ENCODE measurements around the gene NPAS3.

The NPAS3 gene

GRCh38 chr14:33441633-33442032 lies 503.0 kb downstream of the NPAS3 start:
- TF ChIP-seq, protein P1, sequence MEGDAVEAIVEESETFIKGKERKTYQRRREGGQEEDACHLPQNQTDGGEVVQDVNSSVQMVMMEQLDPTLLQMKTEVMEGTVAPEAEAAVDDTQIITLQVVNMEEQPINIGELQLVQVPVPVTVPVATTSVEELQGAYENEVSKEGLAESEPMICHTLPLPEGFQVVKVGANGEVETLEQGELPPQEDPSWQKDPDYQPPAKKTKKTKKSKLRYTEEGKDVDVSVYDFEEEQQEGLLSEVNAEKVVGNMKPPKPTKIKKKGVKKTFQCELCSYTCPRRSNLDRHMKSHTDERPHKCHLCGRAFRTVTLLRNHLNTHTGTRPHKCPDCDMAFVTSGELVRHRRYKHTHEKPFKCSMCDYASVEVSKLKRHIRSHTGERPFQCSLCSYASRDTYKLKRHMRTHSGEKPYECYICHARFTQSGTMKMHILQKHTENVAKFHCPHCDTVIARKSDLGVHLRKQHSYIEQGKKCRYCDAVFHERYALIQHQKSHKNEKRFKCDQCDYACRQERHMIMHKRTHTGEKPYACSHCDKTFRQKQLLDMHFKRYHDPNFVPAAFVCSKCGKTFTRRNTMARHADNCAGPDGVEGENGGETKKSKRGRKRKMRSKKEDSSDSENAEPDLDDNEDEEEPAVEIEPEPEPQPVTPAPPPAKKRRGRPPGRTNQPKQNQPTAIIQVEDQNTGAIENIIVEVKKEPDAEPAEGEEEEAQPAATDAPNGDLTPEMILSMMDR (IDR thresholded peaks at IDR 0.05; ENCODE audit: insufficient read depth, low read depth, low read length, missing control alignments), result no peak
- no peak for DNase-seq (ENCODE audit: low read depth)
- H3K4me3 ChIP-seq (ENCODE audit: low read length), result no peak overlapping the region

DNA sequence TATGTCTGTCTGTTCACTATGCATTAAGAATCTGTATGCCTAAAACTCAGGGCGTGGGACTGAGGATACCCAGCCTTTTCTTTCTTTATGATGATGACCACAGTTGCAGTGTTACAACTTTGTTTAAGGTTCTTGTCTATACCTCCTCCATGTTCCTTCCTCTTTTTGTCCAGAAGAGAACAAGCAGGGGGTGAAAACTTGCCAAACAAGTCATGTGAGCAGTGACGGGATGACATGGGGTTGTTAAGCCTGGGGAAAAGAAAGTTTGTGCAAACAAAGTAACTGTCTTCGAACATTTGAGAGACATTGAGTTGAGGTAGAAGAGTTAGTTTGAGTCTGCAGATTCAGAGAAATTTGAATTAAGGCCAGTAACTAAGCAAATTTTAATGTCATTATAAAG lies 505.5 kb downstream of the NPAS3 start:
- no peak for DNase-seq (ENCODE audit: low read depth)
- TF ChIP-seq, protein P1 (IDR thresholded peaks at IDR 0.05; ENCODE audit: insufficient read depth, low read depth, low read length, missing control alignments), result no peak

GRCh38 chr14:33449268-33449667 lies 510.6 kb downstream of the NPAS3 start:
- H3K4me3 ChIP-seq (ENCODE audit: low read length), result no peak overlapping the region
- TF ChIP-seq, protein P1 (IDR thresholded peaks at IDR 0.05; ENCODE audit: insufficient read depth, low read depth, low read length, missing control alignments), result no peak
- DNase-seq (ENCODE audit: low read depth), result no peak

More for the DNA sequence above, 505.5 kb downstream of the NPAS3 start:
- H3K4me3 ChIP-seq (ENCODE audit: low read length), result no peak overlapping the region

- TF ChIP-seq, protein P1 (IDR thresholded peaks at IDR 0.05; ENCODE audit: insufficient read depth, low read depth, low read length, missing control alignments), result no peak
- DNase-seq (ENCODE audit: low read depth), result no peak
- no peak overlapping the region for H3K4me3 ChIP-seq (ENCODE audit: low read length)
Observed at GRCh38 chr14:33449703-33450395, 511.2 kb downstream of the NPAS3 start.

DNA sequence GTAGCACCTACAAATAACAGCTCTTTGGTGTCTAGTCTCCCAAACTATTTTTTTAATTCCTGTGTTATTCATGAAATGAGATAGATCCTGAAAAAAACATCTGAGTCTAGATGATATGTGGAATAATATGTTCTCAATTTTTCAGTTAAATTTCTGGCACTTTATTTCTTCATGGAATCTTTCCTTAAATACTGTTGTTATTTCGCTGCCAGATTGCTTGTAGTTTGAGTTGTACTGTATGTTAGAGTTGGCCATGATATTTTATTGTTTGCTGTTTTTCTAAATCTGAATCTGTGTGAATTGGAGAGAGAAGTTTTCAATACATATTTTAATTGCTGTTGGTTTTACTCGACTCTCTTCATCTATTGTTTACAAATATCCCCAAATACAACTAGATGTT lies 511.7 kb downstream of the NPAS3 start:
- H3K4me3 ChIP-seq (ENCODE audit: low read length), result no peak overlapping the region
- no peak for DNase-seq (ENCODE audit: low read depth)
- TF ChIP-seq, protein P1 (IDR thresholded peaks at IDR 0.05; ENCODE audit: insufficient read depth, low read depth, low read length, missing control alignments), result no peak

GRCh38 chr14:33451211-33451610 lies 512.5 kb downstream of the NPAS3 start:
- no peak for DNase-seq (ENCODE audit: low read depth)
- TF ChIP-seq, protein P1 (IDR thresholded peaks at IDR 0.05; ENCODE audit: insufficient read depth, low read depth, low read length, missing control alignments), result no peak

GRCh38 chr14:33452995-33453394 lies 514.3 kb downstream of the NPAS3 start:
- DNase-seq (ENCODE audit: low read depth), result no peak
- TF ChIP-seq, protein P1 (IDR thresholded peaks at IDR 0.05; ENCODE audit: insufficient read depth, low read depth, low read length, missing control alignments), result no peak
- no peak overlapping the region for H3K4me3 ChIP-seq (ENCODE audit: low read length)

More at GRCh38 chr14:33451211-33451610, 512.5 kb downstream of the NPAS3 start:
- H3K4me3 ChIP-seq (ENCODE audit: low read length), result no peak overlapping the region

Measured in epithelial cell of esophagus (primary cell).